SK-N-MC (cell line): ENCODE results near the gene POU5F1.

Experiments
- EZH2 ChIP-seq: fragments of 200-600 bp; sonication (generic); IDR thresholded peaks from one replicate; pipeline ENCODE4 v1.6.1; 2017; ENCODE audit warnings: antibody characterized with exemption
- POLR2AphosphoS5 ChIP-seq: IDR thresholded peaks from 2 replicates; pipeline ENCODE4 v1.6.1; 2012; ENCODE audit warnings: mild to moderate bottlenecking, low read depth, low read length, borderline replicate concordance

DNA sequence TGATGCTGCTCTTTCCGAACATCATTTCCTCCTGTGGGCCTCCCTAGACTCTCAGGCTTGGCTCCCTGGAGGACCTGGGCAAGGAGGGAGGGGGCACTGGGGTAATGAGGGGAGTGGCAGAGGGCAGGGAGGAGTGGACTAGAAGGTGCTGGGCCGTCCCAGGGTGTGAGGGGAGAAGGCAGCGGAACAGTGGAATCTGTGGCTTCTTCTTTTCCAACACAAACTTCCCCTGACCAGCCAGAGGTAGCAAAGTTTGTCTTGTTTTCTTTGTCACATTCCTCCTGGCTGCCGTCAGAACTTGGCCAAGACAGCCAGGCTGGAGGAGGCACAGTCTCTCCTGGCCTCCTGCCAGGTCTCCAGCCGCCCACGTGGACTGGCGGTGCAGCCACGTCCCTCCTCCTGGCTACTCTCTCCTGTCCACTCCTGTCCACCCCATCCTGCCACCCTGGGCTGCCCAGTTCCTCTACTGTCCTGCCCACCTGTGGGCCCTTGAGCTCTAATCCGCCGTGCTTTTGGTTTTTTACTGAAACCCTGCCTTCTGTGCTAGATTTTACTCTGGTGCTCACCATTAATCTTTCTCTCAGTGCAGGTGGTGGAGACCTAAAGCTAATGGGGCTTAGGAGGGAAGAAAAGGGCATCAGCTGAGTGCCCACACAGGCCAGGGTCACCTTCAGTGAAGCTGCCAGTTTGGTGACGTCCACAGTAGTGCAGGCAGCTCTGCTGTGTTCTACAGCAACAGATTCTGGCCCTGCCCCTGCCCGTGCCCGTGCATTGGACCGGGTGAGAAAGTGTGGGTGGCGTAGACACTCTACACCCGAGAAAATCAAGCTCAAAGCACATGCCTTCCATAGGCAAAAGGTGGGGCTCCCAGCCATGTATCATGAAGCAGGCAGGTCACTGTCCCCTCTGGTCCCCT, 47.4 kb downstream of the POU5F1 start:
- no peak for TF ChIP-seq POLR2AphosphoS5
- no peak for TF ChIP-seq EZH2
